PC-9 (cell line): ENCODE data around the gene SCARB1. TPM values are rescaled to one million over a fixed set of nuclear protein-coding genes. Genes with fewer than 3 reads are reported as not detected.

ENCODE experiments used
- BruUV-seq: library from RNA; stranded (reverse); fragments of 400-500 nt; replicated peaks from 2 replicates; lab custom pipeline; 2021; lab: Mats Ljungman, UMichigan
- CTCF ChIA-PET: fragments of 300-600 bp; sonication (Branson Sonifier 250); formaldehyde crosslinking; loops from one replicate; lab custom pipeline; 2022; ENCODE audit warnings: antibody characterized with exemption; lab: Charles Lee
- POLR2A ChIA-PET: fragments of 300-600 bp; sonication (Branson Sonifier 250); formaldehyde crosslinking; loops from one replicate; lab custom pipeline; 2022; ENCODE audit warnings: antibody characterized with exemption; ENCODE audit not compliant: unreplicated experiment; lab: Charles Lee
- DNase-seq, 2 experiments: peaks; one replicate each; pipeline versions ENCODE4 v3.0.0 to v3.0.0-alpha.2; 2015 to 2022; ENCODE audit warnings: mixed read lengths in 1 of 2
- H2AFZ ChIP-seq: fragments of 200-600 bp; sonication (generic); 2 replicates; pipeline ENCODE4 v1.8.1; 2017; ENCODE audit warnings: antibody characterized with exemption
- H3F3A ChIP-seq: fragments of 200-600 bp; sonication (generic); 2 replicates; pipeline ENCODE4 v1.8.1; 2017; ENCODE audit warnings: antibody characterized with exemption, mild to moderate bottlenecking, low read depth; ENCODE audit not compliant: insufficient read depth
- H3K27ac ChIP-seq: fragments of 200-600 bp; sonication (generic); 2 replicates; pipeline ENCODE4 v1.6.1; 2016; ENCODE audit warnings: mixed run types
- H3K27me3 ChIP-seq: fragments of 200-600 bp; sonication (generic); 2 replicates; pipeline ENCODE4 v1.6.1; 2016; ENCODE audit warnings: low read depth, mixed run types; ENCODE audit not compliant: insufficient read depth
- H3K36me3 ChIP-seq: fragments of 200-600 bp; sonication (generic); 2 replicates; pipeline ENCODE4 v1.6.1; 2016; ENCODE audit warnings: low read depth, mixed run types
- H3K4me1 ChIP-seq: fragments of 200-600 bp; sonication (generic); replicated peaks from 2 replicates; pipeline ENCODE4 v1.6.1; 2016; ENCODE audit warnings: mixed run types; ENCODE audit not compliant: insufficient read depth
- H3K4me2 ChIP-seq: fragments of 200-600 bp; sonication (generic); 2 replicates; pipeline ENCODE4 v1.6.1; 2017; ENCODE audit warnings: mixed run types
- H3K4me3 ChIP-seq: fragments of 200-600 bp; sonication (generic); 2 replicates; pipeline ENCODE4 v1.6.1; 2016; ENCODE audit warnings: mixed run types
- H3K79me2 ChIP-seq: fragments of 200-600 bp; sonication (generic); 2 replicates; pipeline ENCODE4 v1.6.1; 2017; ENCODE audit warnings: low read depth, mixed run types
- H3K9me2 ChIP-seq: fragments of 200-600 bp; sonication (generic); 2 replicates; pipeline ENCODE4 v1.8.1; 2017; ENCODE audit warnings: mild to moderate bottlenecking; ENCODE audit not compliant: insufficient read depth
- H3K9me3 ChIP-seq: fragments of 200-600 bp; sonication (generic); 2 replicates; pipeline ENCODE4 v1.8.1; 2016; ENCODE audit warnings: low read depth; ENCODE audit not compliant: insufficient read depth
- H4K20me1 ChIP-seq: fragments of 200-600 bp; sonication (generic); 2 replicates; pipeline ENCODE4 v1.8.1; 2017; ENCODE audit not compliant: insufficient read depth
- EZH2 ChIP-seq: fragments of 200-600 bp; sonication (generic); IDR thresholded peaks from 2 replicates; pipeline ENCODE4 v1.8.0; 2017; ENCODE audit warnings: antibody characterized with exemption, low read depth
- intact Hi-C: fragments of 100-400 bp; cut with micrococcal nuclease; formaldehyde crosslinking; loops from one replicate; pipeline ENCODE4 v1.10.0; 2022; ENCODE audit not compliant: unreplicated experiment
- total RNA-seq: library from RNA; stranded (reverse); gene quantifications from 2 replicates; pipeline ENCODE4 v1.2.3, GENCODE V29; 2021
- TF ChIP-seq, protein P1 (sequence below): fragments of 200-600 bp; sonication (generic); conservative IDR thresholded peaks from 2 replicates; pipeline ENCODE4 v1.6.1; 2017; ENCODE audit warnings: mixed run types, antibody characterized with exemption, mild to moderate bottlenecking, moderate library complexity

Gene SCARB1
- total RNA-seq, 1 experiment from 2014 or later, result 49.6 TPM

DNA sequence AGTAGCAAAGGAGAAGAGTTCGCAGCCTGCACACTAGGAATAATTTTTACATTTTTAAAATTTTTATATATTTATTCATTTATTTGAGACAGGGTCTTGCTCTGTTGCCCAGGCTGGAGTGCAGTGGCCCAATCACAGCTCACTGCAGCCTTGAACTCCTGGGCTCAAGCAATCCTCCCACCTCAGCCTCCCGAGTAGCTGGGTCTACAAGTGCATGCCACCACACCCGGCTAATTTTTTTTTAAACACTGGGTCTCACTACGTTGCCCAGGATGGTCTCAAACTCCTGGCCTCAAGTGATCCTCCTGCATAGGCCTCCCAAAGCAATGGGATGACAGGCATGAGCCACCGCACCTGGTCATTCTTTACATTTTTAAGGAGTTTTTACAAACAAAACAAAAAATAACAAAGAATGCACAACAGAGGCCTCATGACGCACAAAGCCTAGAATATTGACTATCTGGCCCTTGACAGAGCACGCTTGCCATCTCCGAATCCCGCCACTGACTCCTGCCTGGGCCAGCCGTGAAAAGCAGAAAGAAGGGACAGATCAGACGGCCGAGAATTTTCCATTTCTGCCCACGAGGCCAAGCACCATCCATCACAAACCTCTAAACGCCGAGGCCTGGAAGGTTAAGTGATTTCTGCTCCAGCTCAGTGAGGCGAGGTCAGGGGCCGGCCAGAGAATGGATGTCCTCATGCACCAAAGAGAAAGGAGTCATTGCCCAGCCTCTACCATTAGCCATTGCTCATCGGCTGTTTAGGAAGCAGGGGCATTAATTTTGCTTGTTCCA lies 120.0 kb downstream of the SCARB1 start:
- POLR2A ChIA-PET, result no interaction called here
- BruUV-seq, result no TSS peak
- intact Hi-C loops, result no loop called here
- no peak for TF ChIP-seq EZH2
- TF ChIP-seq, protein P1, sequence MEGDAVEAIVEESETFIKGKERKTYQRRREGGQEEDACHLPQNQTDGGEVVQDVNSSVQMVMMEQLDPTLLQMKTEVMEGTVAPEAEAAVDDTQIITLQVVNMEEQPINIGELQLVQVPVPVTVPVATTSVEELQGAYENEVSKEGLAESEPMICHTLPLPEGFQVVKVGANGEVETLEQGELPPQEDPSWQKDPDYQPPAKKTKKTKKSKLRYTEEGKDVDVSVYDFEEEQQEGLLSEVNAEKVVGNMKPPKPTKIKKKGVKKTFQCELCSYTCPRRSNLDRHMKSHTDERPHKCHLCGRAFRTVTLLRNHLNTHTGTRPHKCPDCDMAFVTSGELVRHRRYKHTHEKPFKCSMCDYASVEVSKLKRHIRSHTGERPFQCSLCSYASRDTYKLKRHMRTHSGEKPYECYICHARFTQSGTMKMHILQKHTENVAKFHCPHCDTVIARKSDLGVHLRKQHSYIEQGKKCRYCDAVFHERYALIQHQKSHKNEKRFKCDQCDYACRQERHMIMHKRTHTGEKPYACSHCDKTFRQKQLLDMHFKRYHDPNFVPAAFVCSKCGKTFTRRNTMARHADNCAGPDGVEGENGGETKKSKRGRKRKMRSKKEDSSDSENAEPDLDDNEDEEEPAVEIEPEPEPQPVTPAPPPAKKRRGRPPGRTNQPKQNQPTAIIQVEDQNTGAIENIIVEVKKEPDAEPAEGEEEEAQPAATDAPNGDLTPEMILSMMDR, result no peak
- H2AFZ ChIP-seq, result no peak overlapping the region
- H3K36me3 ChIP-seq, result no peaks in the 10 kb centered on the region
- H3K4me3 ChIP-seq, result no peak overlapping the region
- H3K27me3 ChIP-seq, result no peaks in the 10 kb centered on the region
- CTCF ChIA-PET, result no interaction called here
- H4K20me1 ChIP-seq, result no peaks in the 10 kb centered on the region
- no peaks in the 10 kb centered on the region for H3K79me2 ChIP-seq
- no peak for DNase-seq
- peaks cover 61% of the 10 kb centered on the region; the same call in 1 of the 2 replicates for H3F3A ChIP-seq
- H3K9me2 ChIP-seq, result no peaks in the 10 kb centered on the region
- H3K4me2 ChIP-seq, result no peak overlapping the region
- H3K4me1 ChIP-seq, result peaks cover 39% of the 10 kb centered on the region
- no peak overlapping the region for H3K27ac ChIP-seq
- H3K9me3 ChIP-seq, result peaks cover 4% of the 10 kb centered on the region; the same call in 1 of the 2 replicates

- CTCF ChIA-PET, result interaction anchor here (0.6 kb wide), 1 partner anchor 341 kb away, joined by 4 read pairs; no protein-coding TSS in a partner anchor
- Histone ChIP-seq H3K27me3 (no peaks in the 10 kb centered on the region), H3F3A (peaks cover 52% of the 10 kb centered on the region; the same call in 1 of the 2 replicates), H3K9me3 (peaks cover 4% of the 10 kb centered on the region; the same call in 1 of the 2 replicates), H3K9me2 (no peaks in the 10 kb centered on the region), H2AFZ (no peak overlapping the region), H3K4me3 (no peak overlapping the region), H3K36me3 (no peaks in the 10 kb centered on the region), H3K4me2 (no peak overlapping the region), H3K79me2 (no peaks in the 10 kb centered on the region), H3K27ac (no peak overlapping the region), H4K20me1 (no peaks in the 10 kb centered on the region), H3K4me1 (peaks cover 34% of the 10 kb centered on the region)
- no TSS peak for BruUV-seq
- TF ChIP-seq, protein P1, result no peak
- TF ChIP-seq EZH2, result no peak
- DNase-seq, result no peak
- intact Hi-C loops, result no loop called here
- POLR2A ChIA-PET, result no interaction called here
Measured at GRCh38 chr12:124742678-124743077, 121.0 kb downstream of the SCARB1 start.

GRCh38 chr12:124742111-124742510 lies 121.6 kb downstream of the SCARB1 start:
- Histone ChIP-seq H3K4me3 (no peak overlapping the region), H3K4me1 (peaks cover 30% of the 10 kb centered on the region), H3K4me2 (no peak overlapping the region), H3K36me3 (no peaks in the 10 kb centered on the region), H3K79me2 (no peaks in the 10 kb centered on the region), H3K9me2 (no peaks in the 10 kb centered on the region), H3F3A (peaks cover 48% of the 10 kb centered on the region; the same call in 1 of the 2 replicates), H4K20me1 (no peaks in the 10 kb centered on the region), H3K27me3 (no peaks in the 10 kb centered on the region), H3K9me3 (peaks cover 4% of the 10 kb centered on the region; the same call in 1 of the 2 replicates), H2AFZ (no peak overlapping the region), H3K27ac (no peak overlapping the region)
- intact Hi-C loops, result no loop called here
- ChIA-PET POLR2A (no interaction called here), CTCF (interaction anchor here (0.6 kb wide), 1 partner anchor 341 kb away, joined by 4 read pairs; no protein-coding TSS in a partner anchor)
- BruUV-seq, result no TSS peak
- no peak for TF ChIP-seq EZH2
- TF ChIP-seq, protein P1, result no peak
- DNase-seq, result no peak
